Tibial nerve (tissue), 4 donors: ENCODE results near the gene CYLC2.

Source experiments
- CTCF ChIP-seq, 5 experiments: fragments of 200-600 bp in 3 of 5; fragments of 450-650 bp in 2 of 5; sonication (generic) in 3 of 5; IDR thresholded peaks; one replicate each; pipeline ENCODE4 v1.5.1; 2016 to 2019; ENCODE audit warnings: antibody characterized with exemption in 5 of 5, mild to moderate bottlenecking in 3 of 5, moderate library complexity in 2 of 5
- EP300 ChIP-seq, 2 donors: sonication (generic); formaldehyde crosslinking; IDR thresholded peaks; one replicate each; pipeline ENCODE4 v1.6.1; 2017; ENCODE audit warnings: antibody characterized with exemption in 2 of 2, mild to moderate bottlenecking in 1 of 2

- TF ChIP-seq CTCF (IDR thresholded peaks at IDR 0.05) (no peak), EP300 (IDR thresholded peaks at IDR 0.05) (no peak)
Measured at GRCh38 chr9:103014242-103014641, 19.1 kb downstream of the CYLC2 start.
